K562 (cell line): Measurements from ENCODE around the gene CYTH4. TPM values are rescaled to one million over a fixed set of nuclear protein-coding genes. Genes with fewer than 3 reads are reported as not detected.

Source experiments
- CHD4 ChIP-seq: fragments of 200-600 bp; sonication (generic); IDR thresholded peaks from 3 replicates; pipeline ENCODE4 v1.6.1; 2012; ENCODE audit warnings: low read depth, mild to moderate bottlenecking, mixed read lengths, low read length, inconsistent platforms; ENCODE audit not compliant: insufficient read depth, insufficient replicate concordance, poor library complexity, severe bottlenecking
- DDX20 ChIP-seq: fragments of 450-650 bp; IDR thresholded peaks from 2 replicates; pipeline ENCODE4 v1.6.1; 2016; ENCODE audit warnings: missing genetic modification characterization, low read depth, mild to moderate bottlenecking, missing compliant biosample characterization, moderate library complexity
- HNRNPH1 ChIP-seq: fragments of 200-400 bp; formaldehyde crosslinking; optimal IDR thresholded peaks from 2 replicates; pipeline ENCODE3; 2017; ENCODE audit warnings: low read depth, mild to moderate bottlenecking, low read length, moderate library complexity
- KDM2B ChIP-seq: fragments of 250-450 bp; sonication (Bioruptor Pico); IDR thresholded peaks from 2 replicates; pipeline ENCODE4 v1.8.0; 2021; ENCODE audit warnings: mild to moderate bottlenecking, moderate library complexity
- MXI1 ChIP-seq: IDR thresholded peaks from 2 replicates; pipeline ENCODE4 v1.6.1; 2011; ENCODE audit warnings: low read depth, mild to moderate bottlenecking, improper control_type of control experiment, low read length
- NFE2L1 ChIP-seq: fragments of 450-650 bp; IDR thresholded peaks from 2 replicates; pipeline ENCODE4 v1.6.1; 2016; ENCODE audit warnings: missing genetic modification characterization, low read depth, mild to moderate bottlenecking, missing compliant biosample characterization, moderate library complexity, borderline replicate concordance
- NFYB ChIP-seq: IDR thresholded peaks from 2 replicates; pipeline ENCODE4 v1.6.1; 2011; ENCODE audit warnings: mild to moderate bottlenecking, moderate library complexity; ENCODE audit not compliant: insufficient read length; ENCODE audit errors: extremely low read depth
- SIRT6 ChIP-seq: IDR thresholded peaks from one replicate; pipeline ENCODE4 v1.6.1; 2012; ENCODE audit warnings: low read depth, mild to moderate bottlenecking, control low read depth, inconsistent platforms, low read length, moderate library complexity
- TAF9B ChIP-seq: fragments of 450-650 bp; IDR thresholded peaks from 2 replicates; pipeline ENCODE4 v1.6.1; 2018; ENCODE audit warnings: mild to moderate bottlenecking; ENCODE audit not compliant: partially characterized antibody
- ZFP30 ChIP-seq: fragments of 250-450 bp; sonication (Bioruptor Pico); IDR thresholded peaks from 2 replicates; pipeline ENCODE4 v1.8.0; 2022; ENCODE audit warnings: moderate library complexity, mild to moderate bottlenecking, inconsistent platforms, borderline replicate concordance
- ZNF431 ChIP-seq: sonication (generic); formaldehyde crosslinking; IDR thresholded peaks from 2 replicates; pipeline ENCODE4 v1.8.0; 2022; ENCODE audit warnings: mild to moderate bottlenecking, missing genetic modification reagents
- ZNF551 ChIP-seq: fragments of 250-450 bp; sonication (Bioruptor Pico); IDR thresholded peaks from 2 replicates; pipeline ENCODE4 v1.5.0; 2021; ENCODE audit warnings: mild to moderate bottlenecking, moderate library complexity
- ZNF696 ChIP-seq: fragments of 250-450 bp; sonication (Bioruptor Pico); conservative IDR thresholded peaks from 2 replicates; pipeline ENCODE4 v1.4.0; 2020; ENCODE audit warnings: mild to moderate bottlenecking, moderate library complexity
- polyA plus RNA-seq, 8 experiments: library from polyadenylated mRNA; depleted of rRNA in 4 of 8; stranded (reverse) in 5 of 8; unstranded in 3 of 8; fragments of >200 nt; fragmentation: Nextera tagmentation in 2 of 8; fragmentation: Illumina TruSeq in 1 of 8; extraction: Ambion mirVana in 2 of 8; extraction: Trizol in 1 of 8; gene quantifications; 2 replicates each; pipeline versions ENCODE4 v1.2.1 to v1.2.3, GENCODE V29; 2011 to 2014; ENCODE audit warnings: inconsistent platforms in 1 of 8, missing spikeins in 1 of 8
- total RNA-seq, 7 experiments: library from RNA; depleted of rRNA in 6 of 7; stranded (reverse); fragments of >200 nt in 6 of 7; fragmentation: Illumina TruSeq in 2 of 7; extraction: Trizol in 2 of 7; gene quantifications; 2 replicates each; pipeline versions ENCODE4 v1.2.1 to v1.2.3, GENCODE V29; 2011 to 2021; ENCODE audit warnings: low replicate concordance in 1 of 7
- TF ChIP-seq, protein P1 (sequence below): fragments of 200-800 bp; sonication (Bioruptor generic); IDR thresholded peaks from 2 replicates; pipeline ENCODE4 v1.6.1; 2017; ENCODE audit warnings: missing genetic modification characterization, missing compliant biosample characterization
- TF ChIP-seq, protein P2 (sequence below): fragments of 450-650 bp; conservative IDR thresholded peaks from 2 replicates; pipeline ENCODE4 v1.6.1; 2016; ENCODE audit warnings: missing genetic modification characterization, low read depth, mild to moderate bottlenecking, control low read depth, missing compliant biosample characterization
- TF ChIP-seq, protein P3 (sequence below), 3 experiments: fragments of 200-800 bp in 1 of 3; sonication (Bioruptor generic) in 1 of 3; sonication (generic) in 1 of 3; formaldehyde crosslinking in 1 of 3; IDR thresholded peaks; 2 replicates each; pipeline versions ENCODE4 v1.6.1 to v1.8.0; 2016 to 2022; ENCODE audit warnings: mild to moderate bottlenecking in 2 of 3, missing compliant biosample characterization in 2 of 3, missing genetic modification characterization in 2 of 3, missing genetic modification reagents in 1 of 3
- TF ChIP-seq, protein P4 (sequence below): fragments of 250-450 bp; sonication (Bioruptor Pico); IDR thresholded peaks from 2 replicates; pipeline ENCODE4 v1.4.0; 2020

Gene CYTH4
- total and polyA plus RNA-seq, 9 of the 15 experiments (the other 6 are each of a cell fraction or from before 2014, with no cell fraction given), result 0.03 to 2.0 (median 0.61) TPM; not detected in 1

DNA sequence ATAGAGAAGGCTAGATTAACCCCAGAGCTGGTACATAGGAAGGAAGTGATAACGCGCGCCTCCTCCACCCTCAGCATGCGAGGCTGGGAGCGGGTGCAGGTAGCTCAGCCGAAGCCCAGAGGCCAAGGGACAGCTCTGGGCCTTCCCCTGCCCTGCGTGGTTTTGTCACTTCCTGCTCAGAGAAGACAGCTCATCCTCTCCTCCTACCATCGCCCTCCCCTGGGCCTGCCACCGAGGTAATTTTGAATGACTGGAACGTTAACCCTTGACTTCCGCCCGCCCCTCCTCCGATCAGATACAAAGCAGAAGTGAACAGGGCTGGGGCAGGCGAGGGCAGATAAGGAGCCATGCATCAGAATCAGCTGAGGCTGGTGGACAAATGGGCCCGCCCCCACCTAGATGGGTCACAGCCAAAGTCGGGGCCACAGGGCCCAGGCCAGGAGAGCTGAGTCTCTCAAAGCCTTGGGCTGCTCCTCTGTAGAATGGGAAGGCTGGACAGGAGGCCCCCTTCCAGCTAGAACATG, 39.9 kb upstream of the CYTH4 start (continued):
- TF ChIP-seq CHD4 (no peak), DDX20 (no peak), NFYB (no peak), NFE2L1 (no peak), TAF9B (peak; percentile 96), ZNF696 (CRISPR knock-in tag) (no peak), MXI1 (peak; percentile 65; the same call in 1 of the 2 replicates), ZNF431 (CRISPR knock-in tag) (no peak), HNRNPH1 (no peak), ZNF551 (CRISPR knock-in tag) (no peak), KDM2B (no peak), SIRT6 (no peak), ZFP30 (CRISPR knock-in tag) (no peak)
- TF ChIP-seq, protein P1, sequence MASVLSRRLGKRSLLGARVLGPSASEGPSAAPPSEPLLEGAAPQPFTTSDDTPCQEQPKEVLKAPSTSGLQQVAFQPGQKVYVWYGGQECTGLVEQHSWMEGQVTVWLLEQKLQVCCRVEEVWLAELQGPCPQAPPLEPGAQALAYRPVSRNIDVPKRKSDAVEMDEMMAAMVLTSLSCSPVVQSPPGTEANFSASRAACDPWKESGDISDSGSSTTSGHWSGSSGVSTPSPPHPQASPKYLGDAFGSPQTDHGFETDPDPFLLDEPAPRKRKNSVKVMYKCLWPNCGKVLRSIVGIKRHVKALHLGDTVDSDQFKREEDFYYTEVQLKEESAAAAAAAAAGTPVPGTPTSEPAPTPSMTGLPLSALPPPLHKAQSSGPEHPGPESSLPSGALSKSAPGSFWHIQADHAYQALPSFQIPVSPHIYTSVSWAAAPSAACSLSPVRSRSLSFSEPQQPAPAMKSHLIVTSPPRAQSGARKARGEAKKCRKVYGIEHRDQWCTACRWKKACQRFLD (CRISPR knock-in tag), result no peak
- TF ChIP-seq, protein P2, sequence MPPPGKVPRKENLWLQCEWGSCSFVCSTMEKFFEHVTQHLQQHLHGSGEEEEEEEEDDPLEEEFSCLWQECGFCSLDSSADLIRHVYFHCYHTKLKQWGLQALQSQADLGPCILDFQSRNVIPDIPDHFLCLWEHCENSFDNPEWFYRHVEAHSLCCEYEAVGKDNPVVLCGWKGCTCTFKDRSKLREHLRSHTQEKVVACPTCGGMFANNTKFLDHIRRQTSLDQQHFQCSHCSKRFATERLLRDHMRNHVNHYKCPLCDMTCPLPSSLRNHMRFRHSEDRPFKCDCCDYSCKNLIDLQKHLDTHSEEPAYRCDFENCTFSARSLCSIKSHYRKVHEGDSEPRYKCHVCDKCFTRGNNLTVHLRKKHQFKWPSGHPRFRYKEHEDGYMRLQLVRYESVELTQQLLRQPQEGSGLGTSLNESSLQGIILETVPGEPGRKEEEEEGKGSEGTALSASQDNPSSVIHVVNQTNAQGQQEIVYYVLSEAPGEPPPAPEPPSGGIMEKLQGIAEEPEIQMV (tag), result no peak
- TF ChIP-seq, protein P3, sequence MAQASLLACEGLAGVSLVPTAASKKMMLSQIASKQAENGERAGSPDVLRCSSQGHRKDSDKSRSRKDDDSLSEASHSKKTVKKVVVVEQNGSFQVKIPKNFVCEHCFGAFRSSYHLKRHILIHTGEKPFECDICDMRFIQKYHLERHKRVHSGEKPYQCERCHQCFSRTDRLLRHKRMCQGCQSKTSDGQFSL (CRISPR knock-in tag; IDR thresholded peaks at IDR 0.05), result peak; percentile 45; the same call in 1 of the 2 replicates
- TF ChIP-seq, protein P3 (tag; IDR thresholded peaks at IDR 0.05), result no peak
- TF ChIP-seq, protein P4, sequence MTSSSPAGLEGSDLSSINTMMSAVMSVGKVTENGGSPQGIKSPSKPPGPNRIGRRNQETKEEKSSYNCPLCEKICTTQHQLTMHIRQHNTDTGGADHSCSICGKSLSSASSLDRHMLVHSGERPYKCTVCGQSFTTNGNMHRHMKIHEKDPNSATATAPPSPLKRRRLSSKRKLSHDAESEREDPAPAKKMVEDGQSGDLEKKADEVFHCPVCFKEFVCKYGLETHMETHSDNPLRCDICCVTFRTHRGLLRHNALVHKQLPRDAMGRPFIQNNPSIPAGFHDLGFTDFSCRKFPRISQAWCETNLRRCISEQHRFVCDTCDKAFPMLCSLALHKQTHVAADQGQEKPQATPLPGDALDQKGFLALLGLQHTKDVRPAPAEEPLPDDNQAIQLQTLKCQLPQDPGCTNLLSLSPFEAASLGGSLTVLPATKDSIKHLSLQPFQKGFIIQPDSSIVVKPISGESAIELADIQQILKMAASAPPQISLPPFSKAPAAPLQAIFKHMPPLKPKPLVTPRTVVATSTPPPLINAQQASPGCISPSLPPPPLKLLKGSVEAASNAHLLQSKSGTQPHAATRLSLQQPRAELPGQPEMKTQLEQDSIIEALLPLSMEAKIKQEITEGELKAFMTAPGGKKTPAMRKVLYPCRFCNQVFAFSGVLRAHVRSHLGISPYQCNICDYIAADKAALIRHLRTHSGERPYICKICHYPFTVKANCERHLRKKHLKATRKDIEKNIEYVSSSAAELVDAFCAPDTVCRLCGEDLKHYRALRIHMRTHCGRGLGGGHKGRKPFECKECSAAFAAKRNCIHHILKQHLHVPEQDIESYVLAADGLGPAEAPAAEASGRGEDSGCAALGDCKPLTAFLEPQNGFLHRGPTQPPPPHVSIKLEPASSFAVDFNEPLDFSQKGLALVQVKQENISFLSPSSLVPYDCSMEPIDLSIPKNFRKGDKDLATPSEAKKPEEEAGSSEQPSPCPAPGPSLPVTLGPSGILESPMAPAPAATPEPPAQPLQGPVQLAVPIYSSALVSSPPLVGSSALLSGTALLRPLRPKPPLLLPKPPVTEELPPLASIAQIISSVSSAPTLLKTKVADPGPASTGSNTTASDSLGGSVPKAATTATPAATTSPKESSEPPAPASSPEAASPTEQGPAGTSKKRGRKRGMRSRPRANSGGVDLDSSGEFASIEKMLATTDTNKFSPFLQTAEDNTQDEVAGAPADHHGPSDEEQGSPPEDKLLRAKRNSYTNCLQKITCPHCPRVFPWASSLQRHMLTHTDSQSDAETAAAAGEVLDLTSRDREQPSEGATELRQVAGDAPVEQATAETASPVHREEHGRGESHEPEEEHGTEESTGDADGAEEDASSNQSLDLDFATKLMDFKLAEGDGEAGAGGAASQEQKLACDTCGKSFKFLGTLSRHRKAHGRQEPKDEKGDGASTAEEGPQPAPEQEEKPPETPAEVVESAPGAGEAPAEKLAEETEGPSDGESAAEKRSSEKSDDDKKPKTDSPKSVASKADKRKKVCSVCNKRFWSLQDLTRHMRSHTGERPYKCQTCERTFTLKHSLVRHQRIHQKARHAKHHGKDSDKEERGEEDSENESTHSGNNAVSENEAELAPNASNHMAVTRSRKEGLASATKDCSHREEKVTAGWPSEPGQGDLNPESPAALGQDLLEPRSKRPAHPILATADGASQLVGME (CRISPR knock-in tag), result 0 out of 2 replicates have a peak, but pooled peaks have one; percentile 51
